Hepatocyte (in vitro differentiated cells): ENCODE measurements around the gene TFEB. TPM values are rescaled to one million over a fixed set of nuclear protein-coding genes. Genes with fewer than 3 reads are reported as not detected.

Experiments
- DNase-seq: peaks from one replicate; pipeline ENCODE4 v3.0.0-alpha.2; 2016; ENCODE audit warnings: low spot score
- H2AFZ ChIP-seq: fragments of 200-600 bp; sonication (generic); 2 replicates; pipeline ENCODE4 v1.6.0; 2016; ENCODE audit warnings: antibody characterized with exemption, mild to moderate bottlenecking
- H3K27ac ChIP-seq: fragments of 200-600 bp; sonication (generic); 2 replicates; pipeline ENCODE4 v1.5.1; 2016; ENCODE audit warnings: mild to moderate bottlenecking
- H3K27me3 ChIP-seq: fragments of 200-600 bp; sonication (generic); 2 replicates; pipeline ENCODE4 v1.6.1; 2016
- H3K36me3 ChIP-seq: fragments of 200-600 bp; sonication (generic); replicated peaks from 2 replicates; pipeline ENCODE4 v1.5.1; 2016; ENCODE audit warnings: low read depth; ENCODE audit not compliant: insufficient read depth
- H3K4me1 ChIP-seq: fragments of 200-600 bp; sonication (generic); 2 replicates; pipeline ENCODE4 v1.5.1; 2016; ENCODE audit warnings: mild to moderate bottlenecking, moderate library complexity; ENCODE audit not compliant: insufficient read depth
- H3K4me2 ChIP-seq: fragments of 200-600 bp; sonication (generic); 2 replicates; pipeline ENCODE4 v1.6.0; 2016
- H3K4me3 ChIP-seq: fragments of 200-600 bp; sonication (generic); 2 replicates; pipeline ENCODE4 v1.5.1; 2016; ENCODE audit warnings: mild to moderate bottlenecking
- H3K79me2 ChIP-seq: fragments of 200-600 bp; sonication (generic); 2 replicates; pipeline ENCODE4 v1.6.0; 2017; ENCODE audit warnings: mild to moderate bottlenecking
- H3K9me2 ChIP-seq: fragments of 200-600 bp; sonication (generic); replicated peaks from 2 replicates; pipeline ENCODE4 v1.6.0; 2017; ENCODE audit warnings: mild to moderate bottlenecking; ENCODE audit not compliant: insufficient read depth
- H3K9me3 ChIP-seq: fragments of 200-600 bp; sonication (generic); 2 replicates; pipeline ENCODE4 v1.5.1; 2016; ENCODE audit warnings: low read depth, mild to moderate bottlenecking
- H4K20me1 ChIP-seq: fragments of 200-600 bp; sonication (generic); 2 replicates; pipeline ENCODE4 v1.6.0; 2016; ENCODE audit warnings: mild to moderate bottlenecking; ENCODE audit not compliant: insufficient read depth, poor library complexity, severe bottlenecking
- CTCF ChIP-seq: fragments of 200-600 bp; sonication (generic); IDR thresholded peaks from 2 replicates; pipeline ENCODE4 v1.5.1; 2016; ENCODE audit warnings: antibody characterized with exemption, mild to moderate bottlenecking; ENCODE audit not compliant: poor library complexity
- EZH2 ChIP-seq: fragments of 200-600 bp; sonication (generic); IDR thresholded peaks from 2 replicates; pipeline ENCODE4 v1.6.1; 2016; ENCODE audit warnings: antibody characterized with exemption, mild to moderate bottlenecking, borderline replicate concordance
- EZH2phosphoT487 ChIP-seq: fragments of 200-600 bp; sonication (generic); IDR thresholded peaks from one replicate; pipeline ENCODE4 v1.6.1; 2018; ENCODE audit warnings: antibody characterized with exemption, mild to moderate bottlenecking, low read depth, moderate library complexity; ENCODE audit not compliant: unreplicated experiment, severe bottlenecking
- WGBS: methylation state at CpG from one replicate; pipeline ENCODE4 v1.1.6; 2016; ENCODE audit warnings: low lambda C conversion rate; ENCODE audit errors: missing lambda C conversion rate; 5-methylcytosine and 5-hydroxymethylcytosine counted together
- polyA plus RNA-seq: library from polyadenylated mRNA; unstranded; fragments of >200 nt; fragmentation: Nextera tagmentation; extraction: Ambion mirVana; gene quantifications from 2 replicates; pipeline ENCODE4 v1.2.1, GENCODE V29; 2016
- total RNA-seq: library from RNA; depleted of rRNA; stranded (reverse); fragments of >200 nt; gene quantifications from 2 replicates; pipeline ENCODE4 v1.2.3, GENCODE V29; 2014

Gene TFEB
- total and polyA plus RNA-seq, 2 experiments from 2014 or later, result 14.2 to 32.7 TPM

- no peak for DNase-seq
- TF ChIP-seq CTCF (no peak), EZH2 (no peak), EZH2phosphoT487 (no peak)
- H3K4me2 ChIP-seq, result no peak overlapping the region
- H3K36me3 ChIP-seq, result no peaks in the 10 kb centered on the region
- no peaks in the 10 kb centered on the region for H3K9me2 ChIP-seq
- no peak overlapping the region for H2AFZ ChIP-seq
- H4K20me1 ChIP-seq, result no peaks in the 10 kb centered on the region
- H3K27me3 ChIP-seq, result no peaks in the 10 kb centered on the region
- no peaks in the 10 kb centered on the region for H3K9me3 ChIP-seq
- no peaks in the 10 kb centered on the region for H3K79me2 ChIP-seq
- no peak overlapping the region for H3K4me3 ChIP-seq
- 86% methylated on average over 6 of the region's 6 CpGs for WGBS
- no peak overlapping the region for H3K27ac ChIP-seq
- H3K4me1 ChIP-seq, result no peaks in the 10 kb centered on the region
Observed at GRCh38 chr6:41758641-41759035, 23.2 kb upstream of the TFEB start.

GRCh38 chr6:41757931-41758640 lies 22.7 kb upstream of the TFEB start:
- Histone ChIP-seq H3K27ac (no peak overlapping the region), H3K79me2 (no peaks in the 10 kb centered on the region), H3K27me3 (no peaks in the 10 kb centered on the region), H3K36me3 (no peaks in the 10 kb centered on the region), H3K9me3 (no peaks in the 10 kb centered on the region), H2AFZ (no peak overlapping the region), H4K20me1 (no peaks in the 10 kb centered on the region), H3K4me1 (no peaks in the 10 kb centered on the region), H3K4me2 (no peak overlapping the region), H3K9me2 (no peaks in the 10 kb centered on the region), H3K4me3 (no peak overlapping the region)
- no peak for DNase-seq
- WGBS, result 67% methylated on average over 8 of the region's 8 CpGs
- TF ChIP-seq CTCF (no peak), EZH2 (no peak), EZH2phosphoT487 (no peak)

- no peak overlapping the region for H3K4me3 ChIP-seq
- no peaks in the 10 kb centered on the region for H3K9me3 ChIP-seq
- TF ChIP-seq EZH2phosphoT487 (no peak), CTCF (no peak), EZH2 (no peak)
- 94% methylated on average over 6 of the region's 6 CpGs for WGBS
- no peaks in the 10 kb centered on the region for H3K79me2 ChIP-seq
- H3K4me1 ChIP-seq, result no peaks in the 10 kb centered on the region
- no peaks in the 10 kb centered on the region for H3K9me2 ChIP-seq
- no peaks in the 10 kb centered on the region for H4K20me1 ChIP-seq
- no peak overlapping the region for H2AFZ ChIP-seq
- DNase-seq, result no peak
- H3K4me2 ChIP-seq, result no peak overlapping the region
- H3K36me3 ChIP-seq, result no peaks in the 10 kb centered on the region
- no peaks in the 10 kb centered on the region for H3K27me3 ChIP-seq
- H3K27ac ChIP-seq, result no peak overlapping the region
Observed at GRCh38 chr6:41757271-41757670, 21.9 kb upstream of the TFEB start.
